Keratinocyte (primary cell): ENCODE data around the gene NR1H3. TPM values are rescaled to one million over a fixed set of nuclear protein-coding genes. Genes with fewer than 3 reads are reported as not detected.

Source experiments
- DNase-seq: peaks from one replicate; pipeline ENCODE4 v3.0.0-alpha.2; 2011; ENCODE audit warnings: low read depth, missing footprints, low spot score
- FAIRE-seq: peaks from 2 replicates; lab custom pipeline; 2011; peaks lifted over from hg19 to GRCh38; lab: Jason Lieb, UNC
- H2AFZ ChIP-seq: 2 replicates; pipeline ENCODE4 v1.6.0; 2012; ENCODE audit warnings: low read length, control low read depth, inconsistent platforms; ENCODE audit not compliant: control insufficient read depth
- H3K27ac ChIP-seq: 2 replicates; pipeline ENCODE4 v1.5.1; 2011; ENCODE audit warnings: low read length; ENCODE audit not compliant: control insufficient read depth, insufficient read depth
- H3K27me3 ChIP-seq: 3 replicates; pipeline ENCODE4 v1.6.0; 2011; ENCODE audit warnings: low read length; ENCODE audit not compliant: control insufficient read depth, insufficient read depth; ENCODE audit errors: extremely low read depth
- H3K36me3 ChIP-seq, 2 experiments: 2 replicates in 1 of 2; 3 replicates in 1 of 2; pipeline ENCODE4 v1.5.1; 2011; ENCODE audit warnings: low read length in 2 of 2, mild to moderate bottlenecking in 1 of 2; ENCODE audit not compliant: control insufficient read depth in 2 of 2, insufficient read depth in 2 of 2; ENCODE audit errors: extremely low read depth in 1 of 2
- H3K4me1 ChIP-seq: 3 replicates; pipeline ENCODE4 v1.5.1; 2011; ENCODE audit warnings: low read length; ENCODE audit not compliant: control insufficient read depth, insufficient read depth; ENCODE audit errors: extremely low read depth
- H3K4me2 ChIP-seq: 3 replicates; pipeline ENCODE4 v1.6.0; 2011; ENCODE audit warnings: low read depth, low read length; ENCODE audit not compliant: control insufficient read depth, insufficient read depth; ENCODE audit errors: extremely low read depth
- H3K4me3 ChIP-seq, 3 experiments: fragments of 200-600 bp in 1 of 3; sonication (generic) in 1 of 3; 2 replicates in 2 of 3; 3 replicates in 1 of 3; pipeline ENCODE4 v1.5.1; 2011 to 2016; ENCODE audit warnings: low read length in 3 of 3, mild to moderate bottlenecking in 3 of 3, control low read depth in 2 of 3, inconsistent platforms in 1 of 3, low read depth in 1 of 3, mixed read lengths in 1 of 3, mixed run types in 1 of 3, moderate library complexity in 1 of 3; ENCODE audit not compliant: control insufficient read depth in 2 of 3, insufficient read depth in 2 of 3; ENCODE audit errors: extremely low read depth in 1 of 3
- H3K79me2 ChIP-seq: 2 replicates; pipeline ENCODE4 v1.6.0; 2012; ENCODE audit warnings: low read length; ENCODE audit not compliant: control insufficient read depth, insufficient read depth
- H3K9ac ChIP-seq: 3 replicates; pipeline ENCODE4 v1.6.0; 2011; ENCODE audit warnings: low read length; ENCODE audit not compliant: control insufficient read depth, insufficient read depth; ENCODE audit errors: extremely low read depth
- H3K9me1 ChIP-seq: 3 replicates; pipeline ENCODE4 v1.6.0; 2011; ENCODE audit warnings: low read length; ENCODE audit not compliant: control insufficient read depth, insufficient read depth; ENCODE audit errors: extremely low read depth
- H3K9me3 ChIP-seq: 2 replicates; pipeline ENCODE4 v1.5.1; 2012; ENCODE audit warnings: low read depth, low read length; ENCODE audit not compliant: control insufficient read depth
- H4K20me1 ChIP-seq: 3 replicates; pipeline ENCODE4 v1.6.0; 2011; ENCODE audit warnings: low read length; ENCODE audit not compliant: control insufficient read depth, insufficient read depth; ENCODE audit errors: extremely low read depth
- CTCF ChIP-seq, 3 experiments: IDR thresholded peaks in 1 of 3; conservative IDR thresholded peaks in 1 of 3; optimal IDR thresholded peaks in 1 of 3; 2 replicates in 2 of 3; 3 replicates in 1 of 3; pipeline versions ENCODE3 to v1.5.1; 2011; ENCODE audit warnings: low read length in 3 of 3, mild to moderate bottlenecking in 3 of 3, moderate library complexity in 2 of 3, control low read depth in 1 of 3, inconsistent platforms in 1 of 3; ENCODE audit not compliant: insufficient read depth in 2 of 3; ENCODE audit errors: extremely low read depth in 1 of 3
- EZH2 ChIP-seq: IDR thresholded peaks from one replicate; pipeline ENCODE4 v1.6.1; 2012; ENCODE audit warnings: inconsistent platforms, mild to moderate bottlenecking, low read length, moderate library complexity
- dilution Hi-C: fragments of 300-500 bp; cut with MboI; formaldehyde crosslinking; loops from one replicate; pipeline ENCODE4 v1.7.0; 2020; ENCODE audit warnings: low sequenced_read_pairs; ENCODE audit not compliant: extremely low pct_ligation_motif_present
- polyA plus RNA-seq, 5 experiments: library from polyadenylated mRNA; depleted of rRNA in 3 of 5; stranded (reverse) in 3 of 5; stranded (forward) in 1 of 5; unstranded in 1 of 5; fragments of >200 nt; gene quantifications; 1 replicate in 1 of 5; 2 replicates in 3 of 5; 3 replicates in 1 of 5; pipeline versions ENCODE4 v1.2.1 to v1.2.3, GENCODE V29; 2011 to 2012; ENCODE audit warnings: missing spikeins in 2 of 5, low read depth in 1 of 5, low replicate concordance in 1 of 5

Gene NR1H3
- polyA plus RNA-seq, 1 donor (not counting 4 experiments of a cell fraction or from before 2014, with no cell fraction given): 9.1 TPM

- Histone ChIP-seq H4K20me1 (no peaks in the 10 kb centered on the region), H3K36me3 (peaks cover 11 to 30% of the 10 kb centered on the region in 2 experiments), H3K79me2 (no peaks in the 10 kb centered on the region), H3K4me3 (no peak overlapping the region), H3K9me1 (no peaks in the 10 kb centered on the region), H3K27me3 (no peaks in the 10 kb centered on the region), H3K27ac (no peak overlapping the region), H3K4me2 (no peak overlapping the region), H3K9ac (no peak overlapping the region), H2AFZ (no peak overlapping the region), H3K9me3 (no peaks in the 10 kb centered on the region), H3K4me1 (no peaks in the 10 kb centered on the region)
- no peak for DNase-seq
- no peak for TF ChIP-seq EZH2
- no peak for TF ChIP-seq CTCF (optimal IDR thresholded peaks at IDR 0.05 in 1 of 3, IDR thresholded peaks at IDR 0.05 in 1 of 3, conservative IDR thresholded peaks at IDR 0.05 in 1 of 3; ENCODE audit: extremely low read depth in 1 of 3, insufficient read depth in 2 of 3, low read length in 3 of 3)
- no peak for FAIRE-seq
- dilution Hi-C loops: no loop called here
Measured at GRCh38 chr11:47296045-47296444, 38.2 kb downstream of the NR1H3 start.

GRCh38 chr11:47299078-47299477, 41.3 kb downstream of the NR1H3 start:
- Histone ChIP-seq H3K9me1 (no peaks in the 10 kb centered on the region), H3K9ac (no peak overlapping the region), H3K27me3 (no peaks in the 10 kb centered on the region), H2AFZ (no peak overlapping the region), H3K79me2 (no peaks in the 10 kb centered on the region), H4K20me1 (no peaks in the 10 kb centered on the region), H3K4me1 (no peaks in the 10 kb centered on the region), H3K27ac (no peak overlapping the region), H3K36me3 (peaks cover 8 to 16% of the 10 kb centered on the region in 2 experiments), H3K9me3 (no peaks in the 10 kb centered on the region), H3K4me2 (no peak overlapping the region), H3K4me3 (no peak overlapping the region)
- DNase-seq: no peak
- dilution Hi-C loops: no loop called here
- TF ChIP-seq CTCF (optimal IDR thresholded peaks at IDR 0.05 in 1 of 3, IDR thresholded peaks at IDR 0.05 in 1 of 3, conservative IDR thresholded peaks at IDR 0.05 in 1 of 3; ENCODE audit: extremely low read depth in 1 of 3, insufficient read depth in 2 of 3, low read length in 3 of 3): no peak
- no peak for TF ChIP-seq EZH2
- no peak for FAIRE-seq
